WTC11 (cell line): ENCODE data around the gene RNF6. TPM values are rescaled to one million over a fixed set of nuclear protein-coding genes. Genes with fewer than 3 reads are reported as not detected.

Experiments used
- ATAC-seq: fragments of 200-7000 bp; cut with Tn5 transposase; 2 replicates; pipeline ENCODE4 v1.10.0; 2021; ENCODE audit warnings: mild to moderate bottlenecking, moderate library complexity
- CTCF ChIA-PET: fragments of 300-600 bp; sonication (Branson Sonifier 250); formaldehyde crosslinking; loops from one replicate; lab custom pipeline; 2021; ENCODE audit warnings: antibody characterized with exemption; lab: Charles Lee
- POLR2A ChIA-PET: fragments of 350-600 bp; sonication (Branson Sonifier 250); formaldehyde crosslinking; loops from one replicate; lab custom pipeline; 2021; ENCODE audit warnings: antibody characterized with exemption; lab: Charles Lee
- DNase-seq: peaks from one replicate; pipeline ENCODE4 v3.0.0; 2021; ENCODE audit warnings: low spot score
- H3K27ac Mint-ChIP-seq: 2 replicates; pipeline ENCODE4 v1.8.0; 2021; ENCODE audit warnings: mixed read lengths
- H3K27me3 Mint-ChIP-seq: 2 replicates; pipeline ENCODE4 v1.8.0; 2021; ENCODE audit warnings: low read depth, mild to moderate bottlenecking, moderate library complexity, mixed read lengths
- H3K36me3 Mint-ChIP-seq: 2 replicates; pipeline ENCODE4 v1.8.0; 2021; ENCODE audit warnings: mixed read lengths
- H3K4me1 Mint-ChIP-seq: 2 replicates; pipeline ENCODE4 v1.8.0; 2022; ENCODE audit warnings: mixed read lengths
- H3K4me3 Mint-ChIP-seq: 2 replicates; pipeline ENCODE4 v1.8.0; 2021; ENCODE audit warnings: mild to moderate bottlenecking, moderate library complexity, mixed read lengths
- H3K9me3 Mint-ChIP-seq: 2 replicates; pipeline ENCODE4 v1.8.0; 2021; ENCODE audit warnings: mixed read lengths
- ATF2 ChIP-seq: sonication (generic); formaldehyde crosslinking; IDR thresholded peaks from 2 replicates; pipeline ENCODE4 v1.8.1; 2022; ENCODE audit warnings: low read depth, missing genetic modification reagents, borderline replicate concordance
- E2F1 ChIP-seq: sonication (generic); formaldehyde crosslinking; IDR thresholded peaks from 2 replicates; pipeline ENCODE4 v1.8.0; 2022; ENCODE audit warnings: mild to moderate bottlenecking, missing genetic modification reagents
- E2F4 ChIP-seq: sonication (generic); formaldehyde crosslinking; IDR thresholded peaks from 2 replicates; pipeline ENCODE4 v1.8.1; 2022; ENCODE audit warnings: low read depth, mild to moderate bottlenecking, moderate library complexity, missing genetic modification reagents, borderline replicate concordance
- ETV6 ChIP-seq: sonication (generic); formaldehyde crosslinking; IDR thresholded peaks from 2 replicates; pipeline ENCODE4 v1.8.1; 2022; ENCODE audit warnings: mild to moderate bottlenecking, missing genetic modification reagents
- FOXP1 ChIP-seq: sonication (generic); formaldehyde crosslinking; IDR thresholded peaks from 2 replicates; pipeline ENCODE4 v1.8.0; 2022; ENCODE audit warnings: missing genetic modification reagents, mild to moderate bottlenecking, moderate library complexity, borderline replicate concordance
- JUN ChIP-seq: sonication (generic); formaldehyde crosslinking; IDR thresholded peaks from 2 replicates; pipeline ENCODE4 v1.8.0; 2023; ENCODE audit warnings: mild to moderate bottlenecking, missing genetic modification reagents
- PRDM15 ChIP-seq: sonication (generic); formaldehyde crosslinking; IDR thresholded peaks from 2 replicates; pipeline ENCODE4 v1.8.0; 2022; ENCODE audit warnings: missing genetic modification reagents
- RORB ChIP-seq: fragments of 250-450 bp; sonication (Bioruptor Pico); IDR thresholded peaks from 2 replicates; pipeline ENCODE4 v1.9.0; 2021; ENCODE audit warnings: mild to moderate bottlenecking
- TEAD4 ChIP-seq: sonication (generic); formaldehyde crosslinking; IDR thresholded peaks from 2 replicates; pipeline ENCODE4 v1.8.0; 2022; ENCODE audit warnings: mild to moderate bottlenecking, missing genetic modification reagents
- TP53 ChIP-seq: sonication (generic); formaldehyde crosslinking; IDR thresholded peaks from 2 replicates; pipeline ENCODE4 v1.8.1; 2023; ENCODE audit warnings: mild to moderate bottlenecking, missing genetic modification reagents
- ZNF281 ChIP-seq: sonication (generic); formaldehyde crosslinking; IDR thresholded peaks from 2 replicates; pipeline ENCODE4 v1.8.0; 2023; ENCODE audit warnings: mild to moderate bottlenecking, missing genetic modification reagents
- ZNF396 ChIP-seq: fragments of 250-450 bp; sonication (Bioruptor Pico); IDR thresholded peaks from 2 replicates; pipeline ENCODE4 v1.8.0; 2021; ENCODE audit warnings: mild to moderate bottlenecking, moderate library complexity, borderline replicate concordance
- ZNF532 ChIP-seq: fragments of 250-450 bp; sonication (Bioruptor Pico); IDR thresholded peaks from 2 replicates; pipeline ENCODE4 v1.9.0; 2021; ENCODE audit warnings: mild to moderate bottlenecking, borderline replicate concordance
- total RNA-seq: library from RNA; stranded (reverse); gene quantifications from 3 replicates; pipeline ENCODE4 v1.2.3, GENCODE V29; 2021

The RNF6 gene
- total RNA-seq, 1 experiment from 2014 or later, result 16.2 TPM

- TF ChIP-seq ZNF281 (peak; percentile 60), ZNF396 (no peak), E2F4 (0 out of 2 replicates have a peak, but pooled peaks have one; percentile 56), JUN (no peak), E2F1 (CRISPR knock-in tag) (peak; percentile 31; the same call in 1 of the 2 replicates), FOXP1 (CRISPR knock-in tag) (peak; percentile 83; the same call in 1 of the 2 replicates), RORB (CRISPR knock-in tag) (no peak), TEAD4 (0 out of 2 replicates have a peak, but pooled peaks have one; percentile 11), ATF2 (CRISPR knock-in tag) (no peak)
Observed at GRCh38 chr13:26186118-26186870, 35.8 kb downstream of the RNF6 start (continued).

GRCh38 chr13:26185720-26186117, 36.4 kb downstream of the RNF6 start:
- Mint-ChIP-seq H3K36me3 (no peaks in the 10 kb centered on the region), H3K27ac (no peak overlapping the region), H3K9me3 (no peaks in the 10 kb centered on the region), H3K4me1 (peaks cover 5% of the 10 kb centered on the region), H3K4me3 (peak overlapping the region; percentile 87), H3K27me3 (peaks cover 8% of the 10 kb centered on the region; the same call in 1 of the 2 replicates)
- ATAC-seq (no peak), DNase-seq (no peak)
- ChIA-PET POLR2A (interaction anchor here (0.7 kb wide), 1 partner anchor 291 kb away, joined by 3 read pairs; no protein-coding TSS in a partner anchor), CTCF (interaction anchor here (0.8 to 3.2 kb wide), 32 partner anchors 10 to 745 kb away, joined by 3 to 134 read pairs (median 4); partner anchors contain the start of genes RNF6 and WASF3)
- TF ChIP-seq ZNF532 (CRISPR knock-in tag) (no peak), PRDM15 (no peak), ETV6 (CRISPR knock-in tag) (no peak), TP53 (no peak)
